Stimulated activated effector memory CD8-positive, alpha-beta T cell treated with anti-CD3 and anti-CD28 coated beads, Interleukin-12 subunit alpha, Interleukin-12 subunit beta, amount 100 ng/mL, for 72 hours (primary cell): ENCODE data around the gene BABAM1.

Experiments
- ATAC-seq: fragments of 150-1000 bp; cut with Tn5 transposase; 2 replicates; pipeline ENCODE4 v1.10.0; 2021
- DNase-seq, 2 donors: peaks; one replicate each; pipeline ENCODE4 v3.0.0; 2021 to 2022; ENCODE audit warnings: low spot score in 2 of 2
- H3K27ac Mint-ChIP-seq: one replicate; pipeline ENCODE4 v1.8.0; 2022; ENCODE audit warnings: mild to moderate bottlenecking, mixed read lengths
- H3K36me3 Mint-ChIP-seq: one replicate; pipeline ENCODE4 v1.8.0; 2022; ENCODE audit warnings: mild to moderate bottlenecking, mixed read lengths
- H3K4me1 Mint-ChIP-seq: one replicate; pipeline ENCODE4 v1.8.0; 2022; ENCODE audit warnings: mixed read lengths
- H3K4me3 Mint-ChIP-seq: one replicate; pipeline ENCODE4 v1.8.0; 2022; ENCODE audit warnings: mild to moderate bottlenecking, mixed read lengths
- H3K9me3 Mint-ChIP-seq: one replicate; pipeline ENCODE4 v1.8.0; 2022; ENCODE audit warnings: mixed read lengths

Gene BABAM1

GRCh38 chr19:17312189-17313113 lies 45.2 kb downstream of the BABAM1 start:
- Mint-ChIP-seq H3K4me1 (peaks cover 46% of the 10 kb centered on the region), H3K4me3 (no peak overlapping the region), H3K9me3 (no peaks in the 10 kb centered on the region), H3K27ac (peak overlapping the region; percentile 14), H3K36me3 (peaks cover 71% of the 10 kb centered on the region)
- DNase-seq (no peak), ATAC-seq (no peak)

GRCh38 chr19:17314007-17314593 lies 46.9 kb downstream of the BABAM1 start:
- Mint-ChIP-seq H3K36me3 (peaks cover 85% of the 10 kb centered on the region), H3K27ac (no peak overlapping the region), H3K4me3 (no peak overlapping the region), H3K4me1 (peaks cover 41% of the 10 kb centered on the region), H3K9me3 (no peaks in the 10 kb centered on the region)
- DNase-seq (no peak), ATAC-seq (no peak)

- H3K9me3 Mint-ChIP-seq: no peaks in the 10 kb centered on the region
- DNase-seq (no peak), ATAC-seq (no peak)
- H3K4me1 Mint-ChIP-seq: peaks cover 17% of the 10 kb centered on the region
- H3K27ac Mint-ChIP-seq: no peak overlapping the region
- H3K4me3 Mint-ChIP-seq: no peak overlapping the region
- H3K36me3 Mint-ChIP-seq: peaks cover 85% of the 10 kb centered on the region
Measured at GRCh38 chr19:17318966-17319365, 51.7 kb downstream of the BABAM1 start.

GRCh38 chr19:17319473-17320238 lies 52.4 kb downstream of the BABAM1 start:
- no peak overlapping the region for H3K4me3 Mint-ChIP-seq
- peaks cover 78% of the 10 kb centered on the region for H3K36me3 Mint-ChIP-seq
- no peak for DNase-seq
- peaks cover 17% of the 10 kb centered on the region for H3K4me1 Mint-ChIP-seq
- H3K9me3 Mint-ChIP-seq: no peaks in the 10 kb centered on the region
- H3K27ac Mint-ChIP-seq: no peak overlapping the region
- no peak for ATAC-seq

- Mint-ChIP-seq H3K36me3 (peaks cover 75% of the 10 kb centered on the region), H3K4me3 (no peak overlapping the region), H3K9me3 (no peaks in the 10 kb centered on the region), H3K27ac (no peak overlapping the region), H3K4me1 (peaks cover 17% of the 10 kb centered on the region)
- ATAC-seq (no peak), DNase-seq (no peak)
Measured at GRCh38 chr19:17320435-17320834, 53.2 kb downstream of the BABAM1 start.

- Mint-ChIP-seq H3K27ac (peak overlapping the region; percentile 26), H3K36me3 (peaks cover 60% of the 10 kb centered on the region), H3K4me1 (peaks cover 11% of the 10 kb centered on the region), H3K9me3 (no peaks in the 10 kb centered on the region), H3K4me3 (no peak overlapping the region)
- ATAC-seq (peak; percentile 9), DNase-seq (no peak)
Measured at GRCh38 chr19:17321655-17322489, 54.6 kb downstream of the BABAM1 start.

- ATAC-seq (no peak), DNase-seq (no peak)
- Mint-ChIP-seq H3K27ac (peak overlapping the region; percentile 26), H3K4me3 (no peak overlapping the region), H3K36me3 (peaks cover 51% of the 10 kb centered on the region), H3K9me3 (no peaks in the 10 kb centered on the region), H3K4me1 (peaks cover 8% of the 10 kb centered on the region)
Measured at GRCh38 chr19:17322854-17323253, 55.6 kb downstream of the BABAM1 start.

GRCh38 chr19:17323300-17323963 lies 56.2 kb downstream of the BABAM1 start:
- DNase-seq (no peak), ATAC-seq (no peak)
- Mint-ChIP-seq H3K9me3 (no peaks in the 10 kb centered on the region), H3K27ac (peak overlapping the region; percentile 26), H3K4me3 (no peak overlapping the region), H3K4me1 (peaks cover 5% of the 10 kb centered on the region), H3K36me3 (peaks cover 45% of the 10 kb centered on the region)

- ATAC-seq: no peak
- Mint-ChIP-seq H3K4me3 (no peak overlapping the region), H3K36me3 (peaks cover 40% of the 10 kb centered on the region), H3K4me1 (peaks cover 5% of the 10 kb centered on the region), H3K27ac (no peak overlapping the region), H3K9me3 (no peaks in the 10 kb centered on the region)
- DNase-seq: no peak
Measured at GRCh38 chr19:17323964-17324332, 56.7 kb downstream of the BABAM1 start.

GRCh38 chr19:17324357-17325114 lies 57.3 kb downstream of the BABAM1 start:
- no peak overlapping the region for H3K4me3 Mint-ChIP-seq
- peaks cover 34% of the 10 kb centered on the region for H3K36me3 Mint-ChIP-seq
- H3K9me3 Mint-ChIP-seq: no peaks in the 10 kb centered on the region
- no peak for DNase-seq
- no peak for ATAC-seq
- no peak overlapping the region for H3K27ac Mint-ChIP-seq
- peaks cover 5% of the 10 kb centered on the region for H3K4me1 Mint-ChIP-seq

- Mint-ChIP-seq H3K27ac (no peak overlapping the region), H3K4me1 (peaks cover 10% of the 10 kb centered on the region), H3K4me3 (no peak overlapping the region), H3K36me3 (peaks cover 28% of the 10 kb centered on the region), H3K9me3 (no peaks in the 10 kb centered on the region)
- ATAC-seq (no peak), DNase-seq (no peak)
Measured at GRCh38 chr19:17325133-17325532, 57.9 kb downstream of the BABAM1 start.

GRCh38 chr19:17325881-17326594 lies 58.8 kb downstream of the BABAM1 start:
- no peak overlapping the region for H3K4me3 Mint-ChIP-seq
- H3K4me1 Mint-ChIP-seq: peaks cover 10% of the 10 kb centered on the region
- DNase-seq: no peak
- H3K9me3 Mint-ChIP-seq: no peaks in the 10 kb centered on the region
- no peak overlapping the region for H3K27ac Mint-ChIP-seq
- H3K36me3 Mint-ChIP-seq: peaks cover 19% of the 10 kb centered on the region
- ATAC-seq: no peak

GRCh38 chr19:17326595-17326966 lies 59.3 kb downstream of the BABAM1 start:
- Mint-ChIP-seq H3K9me3 (no peaks in the 10 kb centered on the region), H3K4me1 (peaks cover 10% of the 10 kb centered on the region), H3K27ac (no peak overlapping the region), H3K4me3 (no peak overlapping the region), H3K36me3 (peaks cover 13% of the 10 kb centered on the region)
- ATAC-seq: no peak
- no peak for DNase-seq
